Measurements from ENCODE around the gene KIF5A. TPM values are rescaled to one million over a fixed set of nuclear protein-coding genes. Genes with fewer than 3 reads are reported as not detected.

Gene KIF5A
- total RNA-seq, 2 experiments from 2014 or later = 1.2 to 1.3 TPM

DNA sequence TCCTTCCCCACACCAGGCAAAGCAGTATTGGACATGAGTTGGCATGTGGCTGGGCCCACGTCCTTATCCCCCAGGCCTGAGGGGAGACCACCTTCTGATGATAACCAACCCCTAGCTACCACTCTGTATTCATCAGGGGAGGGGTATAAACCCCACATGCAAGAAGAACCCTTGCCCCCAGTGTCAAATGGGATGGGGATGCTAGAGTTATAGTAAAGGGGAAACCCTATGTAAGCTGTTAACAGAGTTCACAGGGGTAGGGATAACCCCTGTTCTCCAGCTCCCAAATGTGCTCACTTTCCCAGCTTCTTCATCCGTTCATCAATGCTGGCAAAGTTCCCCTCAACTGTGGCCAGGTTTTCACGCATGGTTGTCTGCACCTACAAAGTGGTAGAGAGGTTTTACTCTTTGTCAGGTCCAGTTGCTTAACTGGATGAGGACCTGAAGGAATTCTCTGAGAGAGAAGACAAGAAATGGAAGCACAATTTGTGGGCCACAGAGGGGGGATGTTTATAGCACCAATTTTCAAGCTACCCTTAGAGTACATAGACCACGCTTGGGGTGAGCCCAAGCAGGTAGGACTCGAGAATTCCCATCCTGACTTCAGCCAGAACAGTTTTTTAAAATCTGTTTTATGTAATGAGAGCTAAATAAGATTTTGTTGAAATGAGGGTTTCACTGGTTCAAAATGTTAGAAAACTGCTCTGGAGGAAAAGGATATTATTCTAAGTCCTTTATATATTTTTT, 19.3 kb upstream of the KIF5A start:
- intact Hi-C loops (cut with micrococcal nuclease) = no loop called here
- Mint-ChIP-seq H3K36me3 (ENCODE audit: low read depth) (peaks cover 15% of the 10 kb centered on the region), H3K4me3 (no peak overlapping the region), H3K4me1 (ENCODE audit: low read depth) (peaks cover 6% of the 10 kb centered on the region), H3K9me3 (no peaks in the 10 kb centered on the region), H3K27me3 (no peaks in the 10 kb centered on the region), H3K27ac (no peak overlapping the region)
- CTCF ChIA-PET = interaction anchor here (0.9 to 1.6 kb wide), 3 partner anchors 9 to 68 kb away, joined by 3 to 5 read pairs (median 5); no protein-coding TSS in a partner anchor
- DNase-seq = no peak
- ATAC-seq = no peak
- TF ChIP-seq, protein P1, sequence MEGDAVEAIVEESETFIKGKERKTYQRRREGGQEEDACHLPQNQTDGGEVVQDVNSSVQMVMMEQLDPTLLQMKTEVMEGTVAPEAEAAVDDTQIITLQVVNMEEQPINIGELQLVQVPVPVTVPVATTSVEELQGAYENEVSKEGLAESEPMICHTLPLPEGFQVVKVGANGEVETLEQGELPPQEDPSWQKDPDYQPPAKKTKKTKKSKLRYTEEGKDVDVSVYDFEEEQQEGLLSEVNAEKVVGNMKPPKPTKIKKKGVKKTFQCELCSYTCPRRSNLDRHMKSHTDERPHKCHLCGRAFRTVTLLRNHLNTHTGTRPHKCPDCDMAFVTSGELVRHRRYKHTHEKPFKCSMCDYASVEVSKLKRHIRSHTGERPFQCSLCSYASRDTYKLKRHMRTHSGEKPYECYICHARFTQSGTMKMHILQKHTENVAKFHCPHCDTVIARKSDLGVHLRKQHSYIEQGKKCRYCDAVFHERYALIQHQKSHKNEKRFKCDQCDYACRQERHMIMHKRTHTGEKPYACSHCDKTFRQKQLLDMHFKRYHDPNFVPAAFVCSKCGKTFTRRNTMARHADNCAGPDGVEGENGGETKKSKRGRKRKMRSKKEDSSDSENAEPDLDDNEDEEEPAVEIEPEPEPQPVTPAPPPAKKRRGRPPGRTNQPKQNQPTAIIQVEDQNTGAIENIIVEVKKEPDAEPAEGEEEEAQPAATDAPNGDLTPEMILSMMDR (IDR thresholded peaks at IDR 0.05) = no peak
- POLR2A ChIA-PET = interaction anchor here (0.8 to 1.7 kb wide), 4 partner anchors 10 to 129 kb away, joined by 3 to 9 read pairs (median 4); partner anchors contain the start of gene DDIT3

DNA sequence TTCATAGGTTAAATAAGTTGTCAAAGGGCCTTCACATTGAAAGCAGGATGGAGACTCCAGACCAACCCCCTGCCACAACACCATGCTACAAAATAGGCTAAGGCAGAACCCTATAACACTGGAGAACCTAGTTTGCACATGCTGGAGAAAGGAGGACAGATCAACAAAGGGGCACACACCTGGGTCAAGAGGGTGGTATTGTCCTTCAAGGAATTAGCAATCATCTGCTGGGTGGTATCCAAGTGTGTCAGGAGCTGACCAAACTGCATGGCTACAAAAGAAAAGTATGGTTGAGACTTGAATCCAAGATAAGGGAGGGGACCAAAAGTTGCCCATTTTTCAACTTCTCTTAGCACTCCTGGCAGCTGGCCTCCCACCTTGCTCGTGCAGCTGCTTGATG, 18.0 kb upstream of the KIF5A start:
- TF ChIP-seq, protein P1 (IDR thresholded peaks at IDR 0.05) = no peak
- ATAC-seq (no peak), DNase-seq (no peak)
- CTCF ChIA-PET = interaction anchor here (0.8 kb wide), 1 partner anchor 20 kb away, joined by 3 read pairs; no protein-coding TSS in a partner anchor
- no peak overlapping the region for H3K27ac Mint-ChIP-seq
- peaks cover 3% of the 10 kb centered on the region for H3K4me1 Mint-ChIP-seq (ENCODE audit: low read depth)
- H3K27me3 Mint-ChIP-seq = no peaks in the 10 kb centered on the region
- peaks cover 15% of the 10 kb centered on the region for H3K36me3 Mint-ChIP-seq (ENCODE audit: low read depth)
- POLR2A ChIA-PET = interaction anchor here (0.6 to 1.4 kb wide), 5 partner anchors 8 to 198 kb away, joined by 3 to 4 read pairs (median 3); no protein-coding TSS in a partner anchor
- H3K9me3 Mint-ChIP-seq = no peaks in the 10 kb centered on the region
- no peak overlapping the region for H3K4me3 Mint-ChIP-seq
- intact Hi-C loops (cut with micrococcal nuclease) = no loop called here

DNA sequence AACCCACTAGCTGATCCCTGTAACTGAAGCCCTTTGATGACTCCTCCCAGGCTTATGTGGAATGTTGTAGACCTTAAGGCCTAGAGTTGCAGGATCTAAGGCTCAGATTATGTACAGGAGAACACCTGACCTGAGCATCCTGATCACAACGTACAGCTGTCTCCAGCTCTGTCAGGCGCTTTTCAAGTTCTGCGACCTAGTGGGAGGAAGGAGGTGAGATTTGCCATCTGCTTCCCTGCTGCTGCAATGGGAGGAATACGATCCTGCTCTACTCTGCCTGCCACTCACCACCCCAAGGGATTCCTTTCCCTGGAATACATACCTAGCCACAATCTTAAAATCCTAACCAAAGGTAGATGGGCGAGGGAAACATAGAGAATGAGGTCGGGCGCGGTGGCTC, 16.7 kb upstream of the KIF5A start:
- no peak for ATAC-seq
- Mint-ChIP-seq H3K36me3 (ENCODE audit: low read depth) (peaks cover 14% of the 10 kb centered on the region), H3K27ac (no peak overlapping the region), H3K27me3 (no peaks in the 10 kb centered on the region), H3K4me1 (ENCODE audit: low read depth) (peaks cover under 1% of the 10 kb centered on the region), H3K9me3 (no peaks in the 10 kb centered on the region), H3K4me3 (no peak overlapping the region)
- no peak for DNase-seq
- TF ChIP-seq, protein P1 (IDR thresholded peaks at IDR 0.05) = no peak
- CTCF ChIA-PET = no interaction called here
- intact Hi-C loops (cut with micrococcal nuclease) = no loop called here
- POLR2A ChIA-PET = interaction anchor here (0.8 to 1.4 kb wide), 2 partner anchors 10 kb away, joined by 3 read pairs; no protein-coding TSS in a partner anchor

DNA sequence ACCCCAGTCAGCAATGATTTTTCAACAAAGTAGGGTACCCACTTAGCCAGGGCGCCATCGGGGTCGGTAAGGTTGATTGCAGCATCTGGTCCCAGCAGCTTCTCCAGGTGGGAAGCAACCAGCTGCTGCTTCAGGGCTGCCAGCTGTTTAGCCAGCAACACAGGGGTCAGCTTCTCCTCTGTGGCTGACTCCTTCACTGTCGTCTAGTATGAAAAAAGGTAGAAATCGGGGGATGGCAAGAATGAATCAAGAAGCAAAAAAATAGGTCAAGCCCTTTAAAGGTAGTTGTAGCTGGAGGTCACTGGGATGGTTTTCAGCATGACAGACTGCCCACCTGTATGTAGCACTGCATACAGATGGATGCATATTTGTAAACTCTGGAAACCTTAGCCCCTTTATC, 15.6 kb upstream of the KIF5A start:
- no peaks in the 10 kb centered on the region for H3K9me3 Mint-ChIP-seq
- DNase-seq (no peak), ATAC-seq (no peak)
- H3K36me3 Mint-ChIP-seq (ENCODE audit: low read depth) = peaks cover 8% of the 10 kb centered on the region
- H3K4me3 Mint-ChIP-seq = no peak overlapping the region
- peaks cover 3% of the 10 kb centered on the region for H3K4me1 Mint-ChIP-seq (ENCODE audit: low read depth)
- H3K27me3 Mint-ChIP-seq = no peaks in the 10 kb centered on the region
- intact Hi-C loops (cut with micrococcal nuclease) = no loop called here
- CTCF ChIA-PET = interaction anchor here (0.8 to 3.6 kb wide), 4 partner anchors 9 to 159 kb away, joined by 3 to 9 read pairs (median 4); partner anchors contain the start of gene B4GALNT1
- TF ChIP-seq, protein P1 (IDR thresholded peaks at IDR 0.05) = no peak
- no peak overlapping the region for H3K27ac Mint-ChIP-seq
- POLR2A ChIA-PET = interaction anchor here (0.5 to 2.2 kb wide), 3 partner anchors 9 to 1003 kb away, joined by 3 to 12 read pairs (median 3); no protein-coding TSS in a partner anchor

Measured in activated CD8-positive, alpha-beta T cell treated with anti-CD3 and anti-CD28 coated beads for 36 hours (primary cell).